Measurements from ENCODE around the gene HEMK1. TPM values are rescaled to one million over a fixed set of nuclear protein-coding genes. Genes with fewer than 3 reads are reported as not detected.

Gene HEMK1
- total RNA-seq, 1 experiment from 2014 or later: 12.6 TPM

GRCh38 chr3:50588759-50589433 lies 19.6 kb downstream of the HEMK1 start:
- no peaks in the 10 kb centered on the region for H3K9me3 Mint-ChIP-seq (ENCODE audit: unreplicated experiment)
- H3K27ac Mint-ChIP-seq (ENCODE audit: unreplicated experiment): no peak overlapping the region
- no peaks in the 10 kb centered on the region for H3K27me3 Mint-ChIP-seq (ENCODE audit: insufficient read depth, unreplicated experiment)
- DNase-seq: no peak
- H3K27me3 ChIP-seq (replicated peaks; ENCODE audit: control insufficient read depth, insufficient read depth, low read length): no peaks in the 10 kb centered on the region
- CTCF ChIA-PET: interaction anchor here (3.2 kb wide), 1 partner anchor 23 kb away, joined by 13 read pairs; the partner anchor contains the start of gene CISH
- no peak overlapping the region for H3K4me3 ChIP-seq (ENCODE audit: low read depth, low read length)
- no peak overlapping the region for H3K4me3 Mint-ChIP-seq (ENCODE audit: unreplicated experiment)
- no TSS peak for BruUV-seq (replicated peaks)
- intact Hi-C loops (cut with micrococcal nuclease; ENCODE audit: unreplicated experiment): no loop called here
- peaks cover 24% of the 10 kb centered on the region for H3K4me1 ChIP-seq
- H3K4me1 Mint-ChIP-seq (ENCODE audit: low read depth, unreplicated experiment): peaks cover 10% of the 10 kb centered on the region
- H3K9me3 ChIP-seq: no peaks in the 10 kb centered on the region
- peaks cover 5% of the 10 kb centered on the region for H3K36me3 Mint-ChIP-seq (ENCODE audit: insufficient read depth, unreplicated experiment)
- H3K36me3 ChIP-seq (ENCODE audit: control insufficient read depth, insufficient read depth, low read length): no peaks in the 10 kb centered on the region; the same call in 1 of the 2 replicates
- POLR2A ChIA-PET: interaction anchor here (0.6 to 0.9 kb wide), 2 partner anchors 13 to 381 kb away, joined by 5 to 6 read pairs; no protein-coding TSS in a partner anchor
- TF ChIP-seq, protein P1, sequence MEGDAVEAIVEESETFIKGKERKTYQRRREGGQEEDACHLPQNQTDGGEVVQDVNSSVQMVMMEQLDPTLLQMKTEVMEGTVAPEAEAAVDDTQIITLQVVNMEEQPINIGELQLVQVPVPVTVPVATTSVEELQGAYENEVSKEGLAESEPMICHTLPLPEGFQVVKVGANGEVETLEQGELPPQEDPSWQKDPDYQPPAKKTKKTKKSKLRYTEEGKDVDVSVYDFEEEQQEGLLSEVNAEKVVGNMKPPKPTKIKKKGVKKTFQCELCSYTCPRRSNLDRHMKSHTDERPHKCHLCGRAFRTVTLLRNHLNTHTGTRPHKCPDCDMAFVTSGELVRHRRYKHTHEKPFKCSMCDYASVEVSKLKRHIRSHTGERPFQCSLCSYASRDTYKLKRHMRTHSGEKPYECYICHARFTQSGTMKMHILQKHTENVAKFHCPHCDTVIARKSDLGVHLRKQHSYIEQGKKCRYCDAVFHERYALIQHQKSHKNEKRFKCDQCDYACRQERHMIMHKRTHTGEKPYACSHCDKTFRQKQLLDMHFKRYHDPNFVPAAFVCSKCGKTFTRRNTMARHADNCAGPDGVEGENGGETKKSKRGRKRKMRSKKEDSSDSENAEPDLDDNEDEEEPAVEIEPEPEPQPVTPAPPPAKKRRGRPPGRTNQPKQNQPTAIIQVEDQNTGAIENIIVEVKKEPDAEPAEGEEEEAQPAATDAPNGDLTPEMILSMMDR (IDR thresholded peaks at IDR 0.05; ENCODE audit: insufficient read depth in 1 of 2, low read depth in 1 of 2, low read length in 1 of 2, severe bottlenecking in 1 of 2, unreplicated experiment in 1 of 2): no peak

- no peaks in the 10 kb centered on the region for H3K4me1 Mint-ChIP-seq (ENCODE audit: low read depth, unreplicated experiment)
- Histone ChIP-seq H3K27me3 (replicated peaks; ENCODE audit: control insufficient read depth, insufficient read depth, low read length) (no peaks in the 10 kb centered on the region), H3K9me3 (no peaks in the 10 kb centered on the region), H3K36me3 (ENCODE audit: control insufficient read depth, insufficient read depth, low read length) (no peaks in the 10 kb centered on the region), H3K4me3 (ENCODE audit: low read depth, low read length) (no peak overlapping the region), H3K4me1 (peaks cover 10% of the 10 kb centered on the region; the same call in 1 of the 2 replicates)
- POLR2A ChIA-PET: interaction anchor here (0.5 kb wide), 1 partner anchor 794 kb away, joined by 3 read pairs; the partner anchor contains the start of gene MANF
- TF ChIP-seq, protein P1 (IDR thresholded peaks at IDR 0.05; ENCODE audit: insufficient read depth in 1 of 2, low read depth in 1 of 2, low read length in 1 of 2, severe bottlenecking in 1 of 2, unreplicated experiment in 1 of 2): no peak
- H3K27me3 Mint-ChIP-seq (ENCODE audit: insufficient read depth, unreplicated experiment): no peaks in the 10 kb centered on the region
- no peaks in the 10 kb centered on the region for H3K9me3 Mint-ChIP-seq (ENCODE audit: unreplicated experiment)
- no peak overlapping the region for H3K4me3 Mint-ChIP-seq (ENCODE audit: unreplicated experiment)
- BruUV-seq (replicated peaks): no TSS peak
- no peak overlapping the region for H3K27ac Mint-ChIP-seq (ENCODE audit: unreplicated experiment)
- intact Hi-C loops (cut with micrococcal nuclease; ENCODE audit: unreplicated experiment): loop anchor here (1.0 kb wide), 1 partner anchor 23 kb away; no protein-coding TSS in a partner anchor
- peaks cover 5% of the 10 kb centered on the region for H3K36me3 Mint-ChIP-seq (ENCODE audit: insufficient read depth, unreplicated experiment)
- CTCF ChIA-PET: interaction anchor here (2.3 to 3.2 kb wide), 2 partner anchors 20 to 21 kb away, joined by 7 to 13 read pairs; partner anchors contain the start of gene CISH
- DNase-seq: no peak
These were observed 21.9 kb downstream of the HEMK1 start for GRCh38 chr3:50591196-50591741.

GRCh38 chr3:50592568-50592967 lies 23.2 kb downstream of the HEMK1 start:
- CTCF ChIA-PET: interaction anchor here (2.3 kb wide), 1 partner anchor 19 kb away, joined by 7 read pairs; the partner anchor contains the start of gene CISH
- POLR2A ChIA-PET: interaction anchor here (1.2 kb wide), 1 partner anchor 9 kb away, joined by 4 read pairs; no protein-coding TSS in a partner anchor
- Histone ChIP-seq H3K9me3 (no peaks in the 10 kb centered on the region), H3K4me3 (ENCODE audit: low read depth, low read length) (no peak overlapping the region), H3K4me1 (peaks cover 10% of the 10 kb centered on the region; the same call in 1 of the 2 replicates), H3K27me3 (replicated peaks; ENCODE audit: control insufficient read depth, insufficient read depth, low read length) (no peaks in the 10 kb centered on the region), H3K36me3 (ENCODE audit: control insufficient read depth, insufficient read depth, low read length) (no peaks in the 10 kb centered on the region)
- H3K9me3 Mint-ChIP-seq (ENCODE audit: unreplicated experiment): no peaks in the 10 kb centered on the region
- TF ChIP-seq, protein P1 (IDR thresholded peaks at IDR 0.05; ENCODE audit: insufficient read depth in 1 of 2, low read depth in 1 of 2, low read length in 1 of 2, severe bottlenecking in 1 of 2, unreplicated experiment in 1 of 2): no peak
- no peaks in the 10 kb centered on the region for H3K4me1 Mint-ChIP-seq (ENCODE audit: low read depth, unreplicated experiment)
- no peak overlapping the region for H3K4me3 Mint-ChIP-seq (ENCODE audit: unreplicated experiment)
- H3K36me3 Mint-ChIP-seq (ENCODE audit: insufficient read depth, unreplicated experiment): peaks cover 4% of the 10 kb centered on the region
- no TSS peak for BruUV-seq (replicated peaks)
- H3K27me3 Mint-ChIP-seq (ENCODE audit: insufficient read depth, unreplicated experiment): no peaks in the 10 kb centered on the region
- H3K27ac Mint-ChIP-seq (ENCODE audit: unreplicated experiment): no peak overlapping the region
- DNase-seq: no peak
- intact Hi-C loops (cut with micrococcal nuclease; ENCODE audit: unreplicated experiment): no loop called here
